Measurements from ENCODE around the gene GRAMD1C.

DNA sequence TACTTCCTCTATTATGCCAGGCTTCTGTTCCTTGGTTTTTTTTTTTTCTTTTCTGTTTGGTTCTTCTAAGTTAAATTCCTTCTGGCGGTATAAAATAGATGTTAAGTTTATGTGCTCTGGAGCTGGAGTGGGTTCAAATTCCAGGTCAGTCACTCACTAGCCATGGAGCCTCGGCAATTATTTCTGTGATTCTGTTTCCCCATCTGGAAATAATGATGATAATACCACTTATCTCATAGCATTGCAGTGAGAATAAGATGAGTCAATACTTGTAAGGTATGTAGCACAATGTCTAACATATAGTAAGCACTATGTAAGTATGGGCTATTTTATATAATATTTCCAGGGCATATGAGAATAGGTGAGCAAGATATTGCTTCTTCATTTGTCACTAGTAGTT lies 76.1 kb downstream of the GRAMD1C start:
- TF ChIP-seq RAD21 (IDR thresholded peaks at IDR 0.05; ENCODE audit: low read length), result no peak
- TF ChIP-seq, protein P1, sequence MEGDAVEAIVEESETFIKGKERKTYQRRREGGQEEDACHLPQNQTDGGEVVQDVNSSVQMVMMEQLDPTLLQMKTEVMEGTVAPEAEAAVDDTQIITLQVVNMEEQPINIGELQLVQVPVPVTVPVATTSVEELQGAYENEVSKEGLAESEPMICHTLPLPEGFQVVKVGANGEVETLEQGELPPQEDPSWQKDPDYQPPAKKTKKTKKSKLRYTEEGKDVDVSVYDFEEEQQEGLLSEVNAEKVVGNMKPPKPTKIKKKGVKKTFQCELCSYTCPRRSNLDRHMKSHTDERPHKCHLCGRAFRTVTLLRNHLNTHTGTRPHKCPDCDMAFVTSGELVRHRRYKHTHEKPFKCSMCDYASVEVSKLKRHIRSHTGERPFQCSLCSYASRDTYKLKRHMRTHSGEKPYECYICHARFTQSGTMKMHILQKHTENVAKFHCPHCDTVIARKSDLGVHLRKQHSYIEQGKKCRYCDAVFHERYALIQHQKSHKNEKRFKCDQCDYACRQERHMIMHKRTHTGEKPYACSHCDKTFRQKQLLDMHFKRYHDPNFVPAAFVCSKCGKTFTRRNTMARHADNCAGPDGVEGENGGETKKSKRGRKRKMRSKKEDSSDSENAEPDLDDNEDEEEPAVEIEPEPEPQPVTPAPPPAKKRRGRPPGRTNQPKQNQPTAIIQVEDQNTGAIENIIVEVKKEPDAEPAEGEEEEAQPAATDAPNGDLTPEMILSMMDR (IDR thresholded peaks at IDR 0.05), result no peak
- peak; percentile 31; the same call in 1 of the 2 replicates for TF ChIP-seq TEAD4 (IDR thresholded peaks at IDR 0.05; ENCODE audit: borderline replicate concordance, insufficient read depth)
- TF ChIP-seq, protein P2, sequence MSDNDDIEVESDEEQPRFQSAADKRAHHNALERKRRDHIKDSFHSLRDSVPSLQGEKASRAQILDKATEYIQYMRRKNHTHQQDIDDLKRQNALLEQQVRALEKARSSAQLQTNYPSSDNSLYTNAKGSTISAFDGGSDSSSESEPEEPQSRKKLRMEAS (IDR thresholded peaks at IDR 0.05; ENCODE audit: low read depth), result no peak
- TF ChIP-seq NRF1 (IDR thresholded peaks at IDR 0.05; ENCODE audit: low read depth, low read length), result no peak
- TF ChIP-seq EP300 (IDR thresholded peaks at IDR 0.05; ENCODE audit: borderline replicate concordance in 1 of 2, low read depth in 1 of 2, low read length in 1 of 2), result peak in 1 of 2 experiments; percentile 53; a peak in 1 of 4 replicates
- no peak for TF ChIP-seq EZH2phosphoT487 (IDR thresholded peaks at IDR 0.05; ENCODE audit: borderline replicate concordance, low read depth)
- peak; percentile 69 for TF ChIP-seq JUND (IDR thresholded peaks at IDR 0.05)
- TF ChIP-seq POLR2AphosphoS5 (IDR thresholded peaks at IDR 0.05; ENCODE audit: low read depth, low read length), result peak; percentile 32; the same call in 1 of the 2 replicates

Data from SK-N-SH (cell line).